Panc1 (cell line): ENCODE data around the gene DENND6B. TPM values are rescaled to one million over a fixed set of nuclear protein-coding genes. Genes with fewer than 3 reads are reported as not detected.

Experiments
- ATAC-seq: fragments of 200-7000 bp; cut with Tn5 transposase; 2 replicates; pipeline ENCODE4 v1.9.1; 2020; ENCODE audit warnings: mild to moderate bottlenecking, moderate library complexity
- BruUV-seq: library from RNA; stranded (reverse); fragments of 400-500 nt; replicated peaks from 2 replicates; lab custom pipeline; 2021; lab: Mats Ljungman, UMichigan
- CTCF ChIA-PET: fragments of 300-600 bp; sonication (Branson Sonifier 250); formaldehyde crosslinking; loops from one replicate; lab custom pipeline; 2022; ENCODE audit warnings: antibody characterized with exemption; lab: Charles Lee
- POLR2A ChIA-PET: fragments of 300-600 bp; sonication (Branson Sonifier 250); formaldehyde crosslinking; loops from one replicate; lab custom pipeline; 2022; ENCODE audit warnings: antibody characterized with exemption; lab: Charles Lee
- DNase-seq: peaks from one replicate; pipeline ENCODE4 v3.0.0-alpha.2; 2010; ENCODE audit warnings: low read depth, low spot score
- H3K27ac ChIP-seq: 2 replicates; pipeline ENCODE4 v1.5.1; 2011; ENCODE audit warnings: mild to moderate bottlenecking, low read length, inconsistent platforms
- H3K27me3 ChIP-seq: fragments of 200-500 bp; sonication (Bioruptor generic); 2 replicates; pipeline ENCODE4 v1.6.0; 2014; ENCODE audit warnings: low read length, inconsistent platforms; ENCODE audit not compliant: control insufficient read depth, insufficient read depth
- H3K36me3 ChIP-seq: fragments of 200-500 bp; sonication (Bioruptor generic); 2 replicates; pipeline ENCODE4 v1.5.1; 2014; ENCODE audit warnings: inconsistent platforms, mild to moderate bottlenecking, low read length, moderate library complexity; ENCODE audit not compliant: control insufficient read depth, insufficient read depth
- H3K4me1 ChIP-seq: 2 replicates; pipeline ENCODE4 v1.5.1; 2011; ENCODE audit warnings: inconsistent platforms, mild to moderate bottlenecking, low read length, moderate library complexity; ENCODE audit not compliant: control insufficient read depth, insufficient read depth
- H3K4me3 ChIP-seq, 2 experiments: 2 replicates each; pipeline ENCODE4 v1.5.1; 2011 to 2012; ENCODE audit warnings: low read depth in 2 of 2, low read length in 2 of 2, mild to moderate bottlenecking in 2 of 2, inconsistent platforms in 1 of 2, moderate library complexity in 1 of 2
- H3K9me3 ChIP-seq: fragments of 200-500 bp; sonication (Bioruptor generic); 2 replicates; pipeline ENCODE4 v1.5.1; 2014; ENCODE audit warnings: low read depth, mild to moderate bottlenecking, inconsistent platforms, low read length, moderate library complexity; ENCODE audit not compliant: control insufficient read depth, insufficient read depth
- CTCF ChIP-seq: fragments of 450-650 bp; IDR thresholded peaks from 2 replicates; pipeline ENCODE4 v1.5.1; 2017; ENCODE audit warnings: mild to moderate bottlenecking
- POLR2AphosphoS5 ChIP-seq: IDR thresholded peaks from 2 replicates; pipeline ENCODE4 v1.6.1; 2012; ENCODE audit warnings: mild to moderate bottlenecking, low read depth, low read length, moderate library complexity
- REST ChIP-seq, 2 experiments: IDR thresholded peaks; 2 replicates each; pipeline ENCODE4 v1.6.1; 2011 to 2012; ENCODE audit warnings: low read depth in 2 of 2, control low read depth in 1 of 2, low read length in 1 of 2, mild to moderate bottlenecking in 1 of 2, moderate library complexity in 1 of 2; ENCODE audit not compliant: insufficient read depth in 1 of 2
- SIN3A ChIP-seq: IDR thresholded peaks from 2 replicates; pipeline ENCODE4 v1.6.1; 2012; ENCODE audit warnings: low read depth, mild to moderate bottlenecking, low read length, moderate library complexity, borderline replicate concordance; ENCODE audit not compliant: insufficient read depth
- TCF7L2 ChIP-seq: IDR thresholded peaks from 2 replicates; pipeline ENCODE4 v1.6.1; 2011; ENCODE audit warnings: mild to moderate bottlenecking, low read depth, low read length, inconsistent platforms
- in situ Hi-C: cut with HindIII; loops from 2 replicates; pipeline ENCODE4 v1.10.0; 2016; ENCODE audit warnings: low sequenced_read_pairs, low pct_unique_long_range_greater_than_20kb
- intact Hi-C: fragments of 100-400 bp; cut with micrococcal nuclease; formaldehyde crosslinking; loops from one replicate; pipeline ENCODE4 v1.10.0; 2022; ENCODE audit not compliant: unreplicated experiment
- total RNA-seq: library from RNA; stranded (reverse); gene quantifications from one replicate; pipeline ENCODE4 v1.2.1, GENCODE V29; 2021; ENCODE audit not compliant: unreplicated experiment

Gene DENND6B
- total RNA-seq, 1 experiment from 2014 or later, result 5.8 TPM

GRCh38 chr22:50338860-50339462 is 12.1 kb upstream of the DENND6B start:
- in situ Hi-C loops, result no loop called here
- H3K4me3 ChIP-seq, result no peak overlapping the region
- H3K27ac ChIP-seq, result no peak overlapping the region
- no peak for ATAC-seq
- intact Hi-C loops, result no loop called here
- H3K4me1 ChIP-seq, result peaks cover 3% of the 10 kb centered on the region; the same call in 1 of the 2 replicates
- ChIA-PET CTCF (no interaction called here), POLR2A (no interaction called here)
- no peak for DNase-seq
- no peaks in the 10 kb centered on the region; the same call in 1 of the 2 replicates for H3K36me3 ChIP-seq
- H3K9me3 ChIP-seq, result no peaks in the 10 kb centered on the region
- BruUV-seq, result no TSS peak
- H3K27me3 ChIP-seq, result no peaks in the 10 kb centered on the region
- TF ChIP-seq CTCF (no peak), TCF7L2 (no peak), REST (IDR thresholded peaks at IDR 0.05; ENCODE audit: insufficient read depth in 1 of 2, low read depth in 2 of 2, low read length in 1 of 2) (no peak), POLR2AphosphoS5 (no peak), SIN3A (no peak)

- in situ Hi-C loops (no loop called here), intact Hi-C loops (no loop called here)
- no peaks in the 10 kb centered on the region for H3K27me3 ChIP-seq
- H3K4me3 ChIP-seq, result no peak overlapping the region
- no peaks in the 10 kb centered on the region for H3K36me3 ChIP-seq
- BruUV-seq, result no TSS peak
- H3K9me3 ChIP-seq, result no peaks in the 10 kb centered on the region
- ChIA-PET POLR2A (no interaction called here), CTCF (no interaction called here)
- ATAC-seq, result no peak
- TF ChIP-seq REST (IDR thresholded peaks at IDR 0.05; ENCODE audit: insufficient read depth in 1 of 2, low read depth in 2 of 2, low read length in 1 of 2), result no peak
- no peak for TF ChIP-seq POLR2AphosphoS5
- TF ChIP-seq SIN3A, result no peak
- no peak for TF ChIP-seq CTCF
- no peak for TF ChIP-seq TCF7L2
- H3K4me1 ChIP-seq, result peaks cover 3% of the 10 kb centered on the region; the same call in 1 of the 2 replicates
- no peak for DNase-seq
- H3K27ac ChIP-seq, result no peak overlapping the region
Observed at GRCh38 chr22:50338042-50338573, 11.3 kb upstream of the DENND6B start.
